ENCODE measurements around the gene NALCN. TPM values are rescaled to one million over a fixed set of nuclear protein-coding genes. Genes with fewer than 3 reads are reported as not detected.

NALCN gene
- total RNA-seq, 2 experiments from 2014 or later = not detected

DNA sequence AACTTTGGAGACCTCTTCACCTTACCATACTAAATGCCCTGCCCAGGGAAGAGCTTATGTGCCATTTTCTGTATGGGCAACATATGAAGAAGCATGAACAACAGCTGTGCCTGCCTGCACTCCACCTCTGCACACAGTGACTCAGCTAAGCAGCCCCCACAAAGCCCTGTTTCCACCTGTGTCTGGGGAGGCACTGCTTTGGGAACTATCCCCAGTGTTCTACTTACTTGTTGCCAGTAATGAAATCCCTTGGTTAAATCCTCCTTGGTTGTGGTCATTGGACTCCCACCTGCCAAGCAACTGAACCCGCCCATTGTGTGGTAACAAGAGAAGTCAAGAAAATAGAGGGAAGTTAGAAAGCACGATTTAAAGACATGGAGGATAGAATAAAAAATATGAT lies 84.6 kb downstream of the NALCN start:
- no peaks in the 10 kb centered on the region for H3K36me3 ChIP-seq (ENCODE audit: insufficient read depth, low read length)
- H3K4me3 Mint-ChIP-seq = no peak overlapping the region
- DNase-seq (no peak), ATAC-seq (ENCODE audit: poor library complexity) (no peak)
- no peaks in the 10 kb centered on the region for H3K4me1 Mint-ChIP-seq (ENCODE audit: low read depth)
- intact Hi-C loops (cut with DNase I, micrococcal nuclease) = no loop called here
- no peak overlapping the region for H3K4me3 ChIP-seq (ENCODE audit: low read length)
- H3K4me1 ChIP-seq (ENCODE audit: insufficient read depth, low read length) = no peaks in the 10 kb centered on the region
- peaks cover 4% of the 10 kb centered on the region for H3K27me3 Mint-ChIP-seq
- H3K9me3 ChIP-seq (ENCODE audit: control insufficient read depth in 1 of 2, insufficient read depth in 1 of 2, low read length in 2 of 2) = no peaks in the 10 kb centered on the region
- ChIA-PET POLR2A (no interaction called here), CTCF (no interaction called here)
- TF ChIP-seq, protein P1, sequence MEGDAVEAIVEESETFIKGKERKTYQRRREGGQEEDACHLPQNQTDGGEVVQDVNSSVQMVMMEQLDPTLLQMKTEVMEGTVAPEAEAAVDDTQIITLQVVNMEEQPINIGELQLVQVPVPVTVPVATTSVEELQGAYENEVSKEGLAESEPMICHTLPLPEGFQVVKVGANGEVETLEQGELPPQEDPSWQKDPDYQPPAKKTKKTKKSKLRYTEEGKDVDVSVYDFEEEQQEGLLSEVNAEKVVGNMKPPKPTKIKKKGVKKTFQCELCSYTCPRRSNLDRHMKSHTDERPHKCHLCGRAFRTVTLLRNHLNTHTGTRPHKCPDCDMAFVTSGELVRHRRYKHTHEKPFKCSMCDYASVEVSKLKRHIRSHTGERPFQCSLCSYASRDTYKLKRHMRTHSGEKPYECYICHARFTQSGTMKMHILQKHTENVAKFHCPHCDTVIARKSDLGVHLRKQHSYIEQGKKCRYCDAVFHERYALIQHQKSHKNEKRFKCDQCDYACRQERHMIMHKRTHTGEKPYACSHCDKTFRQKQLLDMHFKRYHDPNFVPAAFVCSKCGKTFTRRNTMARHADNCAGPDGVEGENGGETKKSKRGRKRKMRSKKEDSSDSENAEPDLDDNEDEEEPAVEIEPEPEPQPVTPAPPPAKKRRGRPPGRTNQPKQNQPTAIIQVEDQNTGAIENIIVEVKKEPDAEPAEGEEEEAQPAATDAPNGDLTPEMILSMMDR (IDR thresholded peaks at IDR 0.05) = no peak
- no peaks in the 10 kb centered on the region for H3K9me3 Mint-ChIP-seq
- no peaks in the 10 kb centered on the region for H3K27me3 ChIP-seq (ENCODE audit: control insufficient read depth in 1 of 2, insufficient read depth in 2 of 2, low read length in 2 of 2)
- H3K27ac Mint-ChIP-seq = no peak overlapping the region
- H3K36me3 Mint-ChIP-seq (ENCODE audit: low read depth) = no peaks in the 10 kb centered on the region
- H3K27ac ChIP-seq (ENCODE audit: low read depth in 1 of 2, low read length in 2 of 2) = no peak overlapping the region

DNA sequence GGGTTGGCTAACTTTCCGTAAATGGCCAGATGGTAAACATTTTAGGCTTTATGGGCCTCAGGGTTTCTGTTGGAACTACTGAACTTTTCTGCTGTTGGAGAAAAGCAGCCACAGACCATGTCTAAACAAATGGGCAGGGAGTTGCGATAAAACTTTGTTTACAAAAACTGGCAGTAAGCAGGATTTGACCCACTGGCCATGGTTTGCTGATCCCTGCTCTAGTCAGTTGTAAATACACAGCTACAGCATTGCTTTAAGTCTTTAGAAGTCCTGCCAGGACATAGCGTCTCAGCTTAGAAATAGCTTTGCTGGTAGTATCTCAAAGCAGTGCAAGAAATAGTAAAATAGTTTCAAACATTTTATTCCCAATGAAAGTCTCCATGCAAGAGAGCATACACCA lies 88.4 kb downstream of the NALCN start:
- Mint-ChIP-seq H3K27ac (no peak overlapping the region), H3K9me3 (no peaks in the 10 kb centered on the region), H3K4me3 (no peak overlapping the region), H3K27me3 (peaks cover 4% of the 10 kb centered on the region), H3K4me1 (ENCODE audit: low read depth) (no peaks in the 10 kb centered on the region), H3K36me3 (ENCODE audit: low read depth) (no peaks in the 10 kb centered on the region)
- Histone ChIP-seq H3K9me3 (ENCODE audit: control insufficient read depth in 1 of 2, insufficient read depth in 1 of 2, low read length in 2 of 2) (no peaks in the 10 kb centered on the region), H3K27me3 (ENCODE audit: control insufficient read depth in 1 of 2, insufficient read depth in 2 of 2, low read length in 2 of 2) (no peaks in the 10 kb centered on the region), H3K36me3 (ENCODE audit: insufficient read depth, low read length) (no peaks in the 10 kb centered on the region), H3K4me3 (ENCODE audit: low read length) (no peak overlapping the region), H3K27ac (ENCODE audit: low read depth in 1 of 2, low read length in 2 of 2) (no peak overlapping the region), H3K4me1 (ENCODE audit: insufficient read depth, low read length) (no peaks in the 10 kb centered on the region)
- POLR2A ChIA-PET = no interaction called here
- intact Hi-C loops (cut with DNase I, micrococcal nuclease) = no loop called here
- ATAC-seq (ENCODE audit: poor library complexity) (no peak), DNase-seq (no peak)
- CTCF ChIA-PET = no interaction called here
- TF ChIP-seq, protein P1 (IDR thresholded peaks at IDR 0.05) = no peak

DNA sequence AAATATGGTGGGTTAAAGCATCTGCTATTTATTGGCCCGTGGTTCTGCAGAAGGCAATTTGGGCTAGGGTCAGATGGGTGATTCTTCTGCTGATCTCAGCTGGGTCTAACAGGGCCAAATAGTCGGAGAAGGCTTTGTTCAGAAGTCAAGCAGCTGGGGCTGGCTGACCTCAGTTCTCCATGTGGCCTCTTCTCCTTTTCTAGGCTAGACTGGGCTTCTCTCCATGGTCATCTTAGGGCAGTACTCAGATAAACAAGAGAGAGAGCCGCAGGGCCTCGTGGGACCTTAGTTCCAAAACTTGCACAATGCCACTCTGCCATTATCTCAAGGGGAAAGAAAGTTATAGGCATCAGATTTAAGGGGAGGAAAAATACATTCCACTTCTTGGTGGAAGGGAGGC lies 89.6 kb downstream of the NALCN start:
- ATAC-seq (ENCODE audit: poor library complexity) = no peak
- CTCF ChIA-PET = no interaction called here
- Histone ChIP-seq H3K27me3 (ENCODE audit: control insufficient read depth in 1 of 2, insufficient read depth in 2 of 2, low read length in 2 of 2) (no peaks in the 10 kb centered on the region), H3K4me3 (ENCODE audit: low read length) (no peak overlapping the region), H3K27ac (ENCODE audit: low read depth in 1 of 2, low read length in 2 of 2) (no peak overlapping the region), H3K9me3 (ENCODE audit: control insufficient read depth in 1 of 2, insufficient read depth in 1 of 2, low read length in 2 of 2) (no peaks in the 10 kb centered on the region), H3K4me1 (ENCODE audit: insufficient read depth, low read length) (no peaks in the 10 kb centered on the region), H3K36me3 (ENCODE audit: insufficient read depth, low read length) (no peaks in the 10 kb centered on the region)
- H3K4me1 Mint-ChIP-seq (ENCODE audit: low read depth) = no peaks in the 10 kb centered on the region
- H3K27me3 Mint-ChIP-seq = peaks cover 3% of the 10 kb centered on the region
- intact Hi-C loops (cut with DNase I, micrococcal nuclease) = no loop called here
- no peak overlapping the region for H3K4me3 Mint-ChIP-seq
- DNase-seq = no peak
- no peak overlapping the region for H3K27ac Mint-ChIP-seq
- H3K36me3 Mint-ChIP-seq (ENCODE audit: low read depth) = no peaks in the 10 kb centered on the region
- POLR2A ChIA-PET = no interaction called here
- H3K9me3 Mint-ChIP-seq = no peaks in the 10 kb centered on the region
- TF ChIP-seq, protein P1 (IDR thresholded peaks at IDR 0.05) = no peak
